ENCODE measurements around the gene ZDHHC22. TPM values are rescaled to one million over a fixed set of nuclear protein-coding genes. Genes with fewer than 3 reads are reported as not detected.

The ZDHHC22 gene
- total RNA-seq, 4 donors from 2014 or later, result not detected

- no peaks in the 10 kb centered on the region for H3K27me3 ChIP-seq
- H3K9me3 ChIP-seq, result peaks cover 0 to 13% (median 0%) of the 10 kb centered on the region in 4 donors
- no peak for TF ChIP-seq CTCF (IDR thresholded peaks at IDR 0.05)
- TF ChIP-seq POLR2A (IDR thresholded peaks at IDR 0.05), result no peak
- no peak for TF ChIP-seq EP300 (IDR thresholded peaks at IDR 0.05)
- 59 to 64% methylated on average over 5 of the region's 5 CpGs for WGBS, 2 donors
- H3K27ac ChIP-seq, result peak overlapping the region in 1 of 4 donors; percentile 16
- no peak for DNase-seq (ENCODE audit: low spot score in 2 of 2)
- H3K36me3 ChIP-seq, result peaks cover 0 to 5% (median 0%) of the 10 kb centered on the region in 3 donors
- H3K4me1 ChIP-seq, result no peaks in the 10 kb centered on the region
- H3K4me3 ChIP-seq, result no peak overlapping the region
Observed at GRCh38 chr14:77088219-77088618, 53.4 kb downstream of the ZDHHC22 start.

- DNase-seq (ENCODE audit: low spot score in 2 of 2), result no peak
- Histone ChIP-seq H3K4me3 (no peak overlapping the region), H3K36me3 (peaks cover 0 to 5% (median 0%) of the 10 kb centered on the region in 3 donors), H3K4me1 (no peaks in the 10 kb centered on the region), H3K27me3 (no peaks in the 10 kb centered on the region), H3K27ac (peak overlapping the region in 1 of 4 donors; percentile 16), H3K9me3 (peaks cover 0 to 13% (median 0%) of the 10 kb centered on the region in 4 donors)
- TF ChIP-seq CTCF (IDR thresholded peaks at IDR 0.05), result no peak
- TF ChIP-seq EP300 (IDR thresholded peaks at IDR 0.05), result no peak
- TF ChIP-seq POLR2A (IDR thresholded peaks at IDR 0.05), result no peak
- WGBS, 2 donors, result 57 to 58% methylated on average over 3 of the region's 3 CpGs
Observed at GRCh38 chr14:77087631-77088030, 54.0 kb downstream of the ZDHHC22 start.

- H3K4me3 ChIP-seq, result no peak overlapping the region
- 95 to 96% methylated on average over 6 of the region's 6 CpGs for WGBS, 2 donors
- peaks cover 0 to 5% (median 0%) of the 10 kb centered on the region in 3 donors for H3K36me3 ChIP-seq
- peaks cover 0 to 12% (median 0%) of the 10 kb centered on the region in 4 donors for H3K9me3 ChIP-seq
- H3K27ac ChIP-seq, result no peak overlapping the region
- H3K4me1 ChIP-seq, result no peaks in the 10 kb centered on the region
- H3K27me3 ChIP-seq, result no peaks in the 10 kb centered on the region
- no peak for DNase-seq (ENCODE audit: low spot score in 2 of 2)
- TF ChIP-seq POLR2A (IDR thresholded peaks at IDR 0.05), result no peak
- TF ChIP-seq EP300 (IDR thresholded peaks at IDR 0.05), result no peak
- no peak for TF ChIP-seq CTCF (IDR thresholded peaks at IDR 0.05)
Observed at GRCh38 chr14:77086951-77087350, 54.6 kb downstream of the ZDHHC22 start.

- 94 to 96% methylated on average over 3 of the region's 3 CpGs for WGBS, 2 donors
- H3K36me3 ChIP-seq, result no peaks in the 10 kb centered on the region
- H3K9me3 ChIP-seq, result peaks cover 0 to 5% (median 0%) of the 10 kb centered on the region in 4 donors
- H3K4me3 ChIP-seq, result no peak overlapping the region
- no peak overlapping the region for H3K27ac ChIP-seq
- no peaks in the 10 kb centered on the region for H3K27me3 ChIP-seq
- H3K4me1 ChIP-seq, result no peaks in the 10 kb centered on the region
- DNase-seq (ENCODE audit: low spot score in 2 of 2), result no peak
- TF ChIP-seq CTCF (IDR thresholded peaks at IDR 0.05) (no peak), POLR2A (IDR thresholded peaks at IDR 0.05) (no peak), EP300 (IDR thresholded peaks at IDR 0.05) (no peak)
Observed at GRCh38 chr14:77086017-77086727, 55.4 kb downstream of the ZDHHC22 start.

GRCh38 chr14:77085538-77085937 lies 56.1 kb downstream of the ZDHHC22 start:
- H3K9me3 ChIP-seq, result peaks cover 0 to under 1% (median 0%) of the 10 kb centered on the region in 4 donors
- WGBS, 2 donors, result 60% methylated on average over 4 of the region's 4 CpGs
- no peak overlapping the region for H3K4me3 ChIP-seq
- H3K36me3 ChIP-seq, result no peaks in the 10 kb centered on the region
- DNase-seq (ENCODE audit: low spot score in 2 of 2), result no peak
- H3K27ac ChIP-seq, result no peak overlapping the region
- no peaks in the 10 kb centered on the region for H3K4me1 ChIP-seq
- no peaks in the 10 kb centered on the region for H3K27me3 ChIP-seq
- TF ChIP-seq EP300 (IDR thresholded peaks at IDR 0.05) (no peak), POLR2A (IDR thresholded peaks at IDR 0.05) (no peak), CTCF (IDR thresholded peaks at IDR 0.05) (no peak)
